HG02571 (cell line): ENCODE measurements around the gene AFG1L.
"Not testable (repeated sequence)": the region's sequence is repeated elsewhere in the genome, so short reads cannot be mapped to it uniquely, and the experiment has no call there.

Experiments
- ATAC-seq: cut with Tn5 transposase; IDR thresholded peaks from one replicate; pipeline ENCODE4 v1.9.1; 2021; ENCODE audit warnings: mild to moderate bottlenecking, moderate library complexity; ENCODE audit not compliant: unreplicated experiment

AFG1L gene

GRCh38 chr6:108294727-108295625 is at the start of gene AFG1L:
TSS of gene AFG1L (plus strand) at chr6:108295054. CDS start at chr6:108295080, 26 bp downstream.
- peak; percentile 90 for ATAC-seq

- not testable (repeated sequence) for ATAC-seq
These were observed 49.8 kb upstream of the AFG1L start for GRCh38 chr6:108245095-108245494.

GRCh38 chr6:108247965-108248536 is 46.8 kb upstream of the AFG1L start:
- no peak for ATAC-seq

- no peak for ATAC-seq
These were observed 44.5 kb upstream of the AFG1L start for GRCh38 chr6:108250240-108250866.

GRCh38 chr6:108251252-108251651 is 43.6 kb upstream of the AFG1L start:
- no peak for ATAC-seq

- no peak for ATAC-seq
These were observed 42.8 kb upstream of the AFG1L start for GRCh38 chr6:108252055-108252454.

GRCh38 chr6:108253241-108253640 is 41.6 kb upstream of the AFG1L start:
- no peak for ATAC-seq

GRCh38 chr6:108254433-108255410 is 40.1 kb upstream of the AFG1L start:
- ATAC-seq = no peak

GRCh38 chr6:108260126-108260808 is 34.6 kb upstream of the AFG1L start:
- no peak for ATAC-seq

GRCh38 chr6:108260809-108261569 is 33.9 kb upstream of the AFG1L start, which contains the start of gene SNX3:
TSS of gene SNX3 (minus strand) at chr6:108261040. CDS start at chr6:108260921, 119 bp downstream.
- peak; percentile 87 for ATAC-seq

- ATAC-seq = no peak
These were observed 31.5 kb upstream of the AFG1L start for GRCh38 chr6:108263371-108263770.

GRCh38 chr6:108268845-108269244 is 26.0 kb upstream of the AFG1L start:
- no peak for ATAC-seq

- not testable (repeated sequence) for ATAC-seq
These were observed 24.9 kb upstream of the AFG1L start for GRCh38 chr6:108269955-108270354.

GRCh38 chr6:108274546-108274945 is 20.3 kb upstream of the AFG1L start:
- ATAC-seq = no peak

GRCh38 chr6:108275976-108276375 is 18.9 kb upstream of the AFG1L start:
- no peak for ATAC-seq

GRCh38 chr6:108277295-108277694 is 17.6 kb upstream of the AFG1L start:
- ATAC-seq = no peak

GRCh38 chr6:108277831-108278230 is 17.0 kb upstream of the AFG1L start:
- ATAC-seq = no peak

GRCh38 chr6:108285381-108285780 is 9.5 kb upstream of the AFG1L start:
- no peak for ATAC-seq

- ATAC-seq = no peak
These were observed 8.5 kb upstream of the AFG1L start for GRCh38 chr6:108286366-108286765.
